A549 (cell line): ENCODE measurements around the gene FBXW10.
"Not testable (repeated sequence)": the region's sequence is repeated elsewhere in the genome, so short reads cannot be mapped to it uniquely, and the experiment has no call there.

ENCODE experiments used
- CHD2 ChIP-seq: fragments of 150-350 bp; IDR thresholded peaks from 2 replicates; pipeline ENCODE4 v1.6.1; 2014; ENCODE audit warnings: low read length; ENCODE audit not compliant: partially characterized antibody
- CTCF ChIP-seq: fragments of >200 bp; sonication (Bioruptor Twin); formaldehyde crosslinking; IDR thresholded peaks from 3 replicates; pipeline ENCODE4 v1.5.1; 2016
- KDM1A ChIP-seq: fragments of 200-600 bp; sonication (generic); IDR thresholded peaks from 2 replicates; pipeline ENCODE4 v1.6.1; 2016; ENCODE audit warnings: low read depth, mild to moderate bottlenecking
- MAFK ChIP-seq: fragments of 450-650 bp; IDR thresholded peaks from 2 replicates; pipeline ENCODE4 v1.6.1; 2014; ENCODE audit not compliant: partially characterized antibody
- MAX ChIP-seq: IDR thresholded peaks from 2 replicates; pipeline ENCODE4 v1.6.1; 2012
- NPAS2 ChIP-seq: fragments of 250-450 bp; sonication (Bioruptor Pico); IDR thresholded peaks from 2 replicates; pipeline ENCODE4 v1.8.0; 2022; ENCODE audit warnings: mild to moderate bottlenecking, moderate library complexity, borderline replicate concordance
- POLR2A ChIP-seq: IDR thresholded peaks from 2 replicates; pipeline ENCODE4 v1.6.1; 2012; ENCODE audit warnings: mild to moderate bottlenecking, low read length
- RCOR1 ChIP-seq: fragments of 150-350 bp; IDR thresholded peaks from 2 replicates; pipeline ENCODE4 v1.6.1; 2014; ENCODE audit warnings: antibody characterized with exemption, low read length, low read depth
- TFCP2L1 ChIP-seq: fragments of 250-450 bp; sonication (Bioruptor Pico); IDR thresholded peaks from 2 replicates; pipeline ENCODE4 v1.5.0; 2021; ENCODE audit warnings: mild to moderate bottlenecking

DNA sequence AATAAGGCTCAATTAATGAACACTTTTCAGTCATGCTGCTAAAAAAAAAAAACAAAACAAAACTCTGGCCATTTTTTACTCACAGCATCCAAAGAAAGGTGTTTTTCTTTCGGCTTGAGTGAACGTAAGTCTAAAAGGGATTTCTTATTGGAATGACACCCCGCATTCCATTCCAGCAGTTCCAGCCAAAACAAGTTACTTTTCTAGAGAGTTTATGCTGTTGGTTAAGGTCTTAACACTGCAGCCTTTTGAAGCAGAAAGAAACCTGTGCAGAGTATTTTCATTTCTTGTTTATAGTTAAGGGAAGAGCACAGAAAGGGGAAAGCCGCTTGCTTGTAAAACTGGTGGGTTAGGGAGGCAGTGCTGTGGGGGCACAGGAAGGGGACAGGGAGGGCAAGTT, 27.2 kb downstream of the FBXW10 start:
- not testable (repeated sequence) for TF ChIP-seq CTCF; POLR2A; RCOR1; TFCP2L1; MAX; KDM1A; MAFK; CHD2; NPAS2 (CRISPR knock-in tag)
